ENCODE data around the gene ARSA.
A peak's percentile ranks its signal among the peaks of the same experiment; 100 is the strongest.

Gene ARSA

DNA sequence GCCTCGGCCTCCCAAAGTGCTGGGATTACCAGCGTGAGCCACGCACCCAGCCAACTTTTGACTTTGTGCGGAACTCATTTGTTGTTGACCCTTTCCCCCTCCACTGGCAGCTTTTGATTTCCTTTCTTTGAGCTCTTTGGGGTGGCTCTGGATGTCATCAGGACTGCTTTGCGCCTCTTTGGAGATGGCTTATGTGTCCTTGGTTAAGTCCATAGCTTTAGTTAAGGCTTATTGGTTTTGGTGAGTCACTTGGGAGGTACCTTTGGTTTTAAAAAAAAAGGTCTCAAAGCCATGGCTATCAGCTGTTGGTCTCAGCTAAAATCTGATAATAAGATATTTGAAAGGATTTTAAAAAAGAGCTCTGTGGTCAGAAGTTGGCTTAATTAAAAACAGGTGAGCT lies 5.1 kb upstream of the ARSA start:
- FAIRE-seq (no peak), DNase-seq (ENCODE audit: insufficient read length, low spot score) (no peak)
- TF ChIP-seq SPI1 (IDR thresholded peaks at IDR 0.05; ENCODE audit: low read depth, low read length) (no peak), POLR2A (IDR thresholded peaks at IDR 0.05; ENCODE audit: low read depth, low read length) (no peak), PAX5 (IDR thresholded peaks at IDR 0.05; ENCODE audit: insufficient read depth, low read length, severe bottlenecking) (no peak), POLR2AphosphoS5 (IDR thresholded peaks at IDR 0.05; ENCODE audit: low read depth, low read length) (no peak), TAF1 (IDR thresholded peaks at IDR 0.05; ENCODE audit: low read depth, low read length) (no peak), POU2F2 (IDR thresholded peaks at IDR 0.05; ENCODE audit: low read depth, low read length) (no peak)

DNA sequence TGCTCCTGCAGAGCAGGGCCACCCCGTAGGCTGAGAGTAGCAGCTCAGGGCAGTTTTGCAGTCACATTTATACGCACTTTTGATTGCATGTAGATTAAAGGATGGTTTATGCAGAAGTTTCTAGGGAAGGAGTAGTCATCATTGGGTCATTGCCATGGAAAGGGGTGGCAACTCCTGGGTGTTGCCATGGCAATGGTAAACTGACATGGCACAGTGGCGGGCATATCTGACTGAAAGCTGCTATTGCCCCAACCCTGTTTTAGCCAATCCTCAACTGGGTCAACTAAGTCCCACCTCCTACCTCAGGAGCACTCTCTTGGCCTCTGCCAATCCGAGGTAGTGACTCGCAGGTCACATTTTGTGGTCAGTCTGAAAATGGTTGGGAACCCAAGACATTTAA lies 2.4 kb upstream of the ARSA start:
- no peak for DNase-seq (ENCODE audit: insufficient read length, low spot score)
- TF ChIP-seq POLR2AphosphoS5 (IDR thresholded peaks at IDR 0.05; ENCODE audit: low read depth, low read length) (no peak), POLR2A (IDR thresholded peaks at IDR 0.05; ENCODE audit: low read depth, low read length) (no peak)
- FAIRE-seq, result no peak

DNA sequence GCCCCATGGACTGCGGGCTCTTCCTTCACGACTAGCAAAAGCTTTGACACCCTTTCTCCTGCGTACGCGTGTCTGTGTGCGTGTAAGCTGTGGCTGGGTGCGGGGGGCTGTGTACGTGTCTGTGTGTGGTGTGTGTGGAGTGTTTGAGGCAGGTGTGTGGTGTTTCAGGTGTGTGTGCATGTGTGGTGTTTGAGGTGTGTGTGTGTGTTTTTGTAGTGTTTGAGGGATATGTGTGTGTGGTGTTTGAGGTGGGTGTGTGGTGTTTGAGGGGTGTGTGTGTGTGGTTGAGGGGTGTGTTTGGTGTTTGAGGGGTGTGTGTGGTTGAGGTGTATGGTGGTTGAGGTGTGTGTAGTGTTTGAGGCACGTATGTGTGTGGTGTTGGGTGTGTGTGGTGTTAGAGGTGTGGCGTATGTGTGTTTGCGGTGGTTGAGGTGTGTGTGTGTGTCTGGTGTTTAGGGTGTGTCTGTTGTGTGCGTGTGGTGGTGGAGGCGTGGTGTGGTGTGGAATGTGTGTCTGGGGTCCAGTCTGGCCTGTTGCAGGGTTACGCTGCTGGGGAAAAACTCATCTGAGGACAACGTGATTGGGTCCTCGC lies 687 bp upstream of the ARSA start:
- no peak for TF ChIP-seq POU2F2 (IDR thresholded peaks at IDR 0.05; ENCODE audit: low read depth, low read length)
- no peak for TF ChIP-seq PAX5 (IDR thresholded peaks at IDR 0.05; ENCODE audit: insufficient read depth, low read length, severe bottlenecking)
- no peak for TF ChIP-seq POLR2AphosphoS5 (IDR thresholded peaks at IDR 0.05; ENCODE audit: low read depth, low read length)
- TF ChIP-seq SPI1 (IDR thresholded peaks at IDR 0.05; ENCODE audit: low read depth, low read length), result no peak
- TF ChIP-seq POLR2A (IDR thresholded peaks at IDR 0.05; ENCODE audit: low read depth, low read length), result no peak
- TF ChIP-seq TAF1 (IDR thresholded peaks at IDR 0.05; ENCODE audit: low read depth, low read length), result no peak
- peak; percentile 98 for FAIRE-seq
- DNase-seq (ENCODE audit: insufficient read length, low spot score), result no peak

DNA sequence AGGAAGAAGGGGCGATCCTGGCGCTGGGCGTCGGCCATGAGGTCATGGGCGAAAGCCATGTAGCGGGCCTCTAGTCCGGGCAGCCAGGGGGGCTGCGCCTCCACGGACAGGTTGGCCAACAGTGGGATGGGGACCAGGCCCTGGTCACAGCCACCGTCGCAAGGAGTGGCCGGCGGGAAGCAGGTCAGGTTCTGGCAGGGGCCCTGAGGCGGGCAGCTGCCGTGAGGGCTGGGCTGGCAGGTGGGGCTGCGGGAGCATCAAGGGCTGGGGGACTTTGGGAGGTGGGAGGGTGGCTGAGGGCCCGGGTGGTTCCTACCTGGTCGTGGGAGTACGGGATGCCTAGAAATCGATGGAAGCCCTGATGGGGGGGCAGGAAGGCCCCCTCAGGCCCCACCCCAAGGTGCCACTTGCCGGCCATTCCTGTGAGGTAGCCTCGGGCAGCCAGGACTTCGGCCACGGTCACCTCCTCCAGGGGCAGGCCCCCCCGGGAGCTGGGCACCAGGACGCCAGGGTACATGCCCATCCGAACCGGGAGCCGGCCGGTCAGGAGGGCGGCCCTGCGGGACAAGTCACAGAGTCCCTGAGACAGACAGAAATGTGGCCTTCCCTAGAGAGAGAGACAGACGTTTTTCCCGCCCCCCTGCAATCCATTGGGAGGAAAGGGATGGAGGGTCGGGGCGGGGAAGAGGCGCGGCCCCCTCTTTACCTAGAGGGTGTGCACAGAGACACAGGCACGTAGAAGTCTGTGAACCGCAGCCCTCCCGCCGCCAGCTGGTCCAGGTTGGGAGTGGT lies 906 bp downstream of the ARSA start:
- FAIRE-seq, result no peak
- TF ChIP-seq SPI1 (IDR thresholded peaks at IDR 0.05; ENCODE audit: low read depth, low read length), result no peak
- no peak for TF ChIP-seq TAF1 (IDR thresholded peaks at IDR 0.05; ENCODE audit: low read depth, low read length)
- no peak for TF ChIP-seq PAX5 (IDR thresholded peaks at IDR 0.05; ENCODE audit: insufficient read depth, low read length, severe bottlenecking)
- no peak for TF ChIP-seq POU2F2 (IDR thresholded peaks at IDR 0.05; ENCODE audit: low read depth, low read length)
- TF ChIP-seq POLR2A (IDR thresholded peaks at IDR 0.05; ENCODE audit: low read depth, low read length), result no peak
- TF ChIP-seq POLR2AphosphoS5 (IDR thresholded peaks at IDR 0.05; ENCODE audit: low read depth, low read length), result no peak
- no peak for DNase-seq (ENCODE audit: insufficient read length, low spot score)

DNA sequence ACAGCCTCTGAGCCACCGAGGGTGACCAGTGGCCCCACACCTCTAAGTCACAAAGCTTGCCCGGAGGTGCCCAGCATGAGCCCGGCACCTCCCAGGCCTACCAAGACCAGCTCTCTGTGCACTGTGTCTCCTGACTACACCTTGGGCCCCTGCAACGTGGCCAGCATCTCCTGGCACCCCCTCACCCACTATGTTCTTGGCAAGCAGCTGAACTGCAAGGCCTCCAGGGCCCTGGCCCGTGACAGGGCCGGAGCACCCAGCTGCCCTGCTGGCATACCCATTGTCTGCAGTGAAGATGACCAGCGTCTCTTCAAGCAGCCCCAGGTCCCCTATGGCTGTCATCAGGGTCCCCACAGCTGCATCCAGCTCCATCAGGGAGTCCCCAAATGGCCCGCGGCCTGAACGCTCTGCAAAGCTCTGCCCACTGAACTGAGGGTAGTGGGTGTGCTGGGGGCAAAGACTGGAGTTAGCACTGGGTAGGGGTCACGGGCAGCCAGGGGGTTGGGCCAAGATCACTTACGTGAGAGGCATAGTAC lies 1.6 kb downstream of the ARSA start:
- FAIRE-seq (no peak), DNase-seq (ENCODE audit: insufficient read length, low spot score) (no peak)
- TF ChIP-seq POLR2A (IDR thresholded peaks at IDR 0.05; ENCODE audit: low read depth, low read length), result no peak
- TF ChIP-seq PAX5 (IDR thresholded peaks at IDR 0.05; ENCODE audit: insufficient read depth, low read length, severe bottlenecking), result no peak
- no peak for TF ChIP-seq POU2F2 (IDR thresholded peaks at IDR 0.05; ENCODE audit: low read depth, low read length)
- TF ChIP-seq SPI1 (IDR thresholded peaks at IDR 0.05; ENCODE audit: low read depth, low read length), result no peak
- TF ChIP-seq TAF1 (IDR thresholded peaks at IDR 0.05; ENCODE audit: low read depth, low read length), result no peak
- TF ChIP-seq POLR2AphosphoS5 (IDR thresholded peaks at IDR 0.05; ENCODE audit: low read depth, low read length), result no peak

DNA sequence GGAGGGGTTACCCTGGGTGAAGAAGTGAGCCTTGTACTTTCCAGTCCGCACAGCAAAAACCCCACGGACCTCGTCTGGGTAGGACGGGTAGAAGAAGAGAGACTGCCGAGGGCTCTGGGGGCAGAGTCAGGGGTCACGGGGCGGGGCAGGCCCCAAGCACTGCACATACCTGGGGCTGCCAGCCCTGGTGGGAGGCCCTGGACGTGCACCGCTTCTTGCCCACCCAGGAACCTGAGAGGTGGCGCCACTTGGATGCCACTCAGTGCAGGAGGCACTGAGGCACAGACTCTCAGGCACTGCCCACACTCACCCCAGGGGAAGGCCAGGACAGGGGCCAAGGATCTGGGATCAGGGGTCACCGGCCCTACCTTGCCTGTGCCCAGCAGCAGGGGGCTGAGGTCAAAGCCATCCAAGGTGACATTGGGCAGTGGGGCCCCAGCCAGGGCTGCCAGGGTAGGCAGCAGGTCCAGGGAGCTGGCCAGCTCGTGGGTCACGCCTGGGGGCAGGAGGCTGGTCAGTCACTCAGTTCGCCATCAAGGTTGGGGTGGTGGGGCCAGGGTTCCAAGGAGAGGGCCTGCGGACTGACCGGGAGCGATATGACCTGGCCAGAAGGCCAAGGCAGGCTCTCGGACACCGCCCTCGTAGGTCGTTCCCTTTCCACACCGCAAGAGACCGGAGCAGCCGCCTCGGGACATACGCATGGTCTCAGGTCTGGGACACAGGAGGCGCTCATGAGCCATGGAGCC lies 2.2 kb downstream of the ARSA start:
- DNase-seq (ENCODE audit: insufficient read length, low spot score), result no peak
- no peak for FAIRE-seq

DNA sequence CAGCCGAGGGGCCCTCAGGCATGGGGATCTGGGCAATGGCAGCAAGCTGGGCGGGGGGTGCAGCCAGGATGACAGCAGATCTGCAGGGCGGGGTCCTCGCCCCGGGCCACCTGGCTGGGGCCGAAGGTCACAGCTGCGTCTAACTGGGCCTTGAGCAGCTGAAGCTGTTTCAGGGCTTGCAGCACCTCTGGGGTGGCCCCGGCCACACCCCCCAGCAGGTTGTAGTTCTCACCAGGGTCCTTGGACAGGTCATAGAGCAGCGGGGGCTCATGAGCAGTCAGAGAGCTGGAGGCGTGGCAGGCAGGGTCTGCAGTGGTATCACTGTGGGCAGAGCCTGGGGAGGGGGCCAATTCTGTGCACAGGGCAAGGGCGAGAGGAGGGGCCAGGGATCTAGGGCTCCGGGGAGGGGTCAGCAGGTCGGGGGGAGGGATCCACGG lies 2.8 kb downstream of the ARSA start:
- no peak for FAIRE-seq
- TF ChIP-seq POLR2AphosphoS5 (IDR thresholded peaks at IDR 0.05; ENCODE audit: low read depth, low read length), result no peak
- no peak for TF ChIP-seq PAX5 (IDR thresholded peaks at IDR 0.05; ENCODE audit: insufficient read depth, low read length, severe bottlenecking)
- TF ChIP-seq TAF1 (IDR thresholded peaks at IDR 0.05; ENCODE audit: low read depth, low read length), result no peak
- TF ChIP-seq SPI1 (IDR thresholded peaks at IDR 0.05; ENCODE audit: low read depth, low read length), result no peak
- TF ChIP-seq POLR2A (IDR thresholded peaks at IDR 0.05; ENCODE audit: low read depth, low read length), result no peak
- TF ChIP-seq POU2F2 (IDR thresholded peaks at IDR 0.05; ENCODE audit: low read depth, low read length), result no peak
- DNase-seq (ENCODE audit: insufficient read length, low spot score), result no peak

More for the DNA sequence above, 2.2 kb downstream of the ARSA start:
- TF ChIP-seq SPI1 (IDR thresholded peaks at IDR 0.05; ENCODE audit: low read depth, low read length), result no peak
- TF ChIP-seq TAF1 (IDR thresholded peaks at IDR 0.05; ENCODE audit: low read depth, low read length), result no peak
- no peak for TF ChIP-seq POLR2AphosphoS5 (IDR thresholded peaks at IDR 0.05; ENCODE audit: low read depth, low read length)
- TF ChIP-seq PAX5 (IDR thresholded peaks at IDR 0.05; ENCODE audit: insufficient read depth, low read length, severe bottlenecking), result no peak
- no peak for TF ChIP-seq POU2F2 (IDR thresholded peaks at IDR 0.05; ENCODE audit: low read depth, low read length)
- TF ChIP-seq POLR2A (IDR thresholded peaks at IDR 0.05; ENCODE audit: low read depth, low read length), result no peak

DNA sequence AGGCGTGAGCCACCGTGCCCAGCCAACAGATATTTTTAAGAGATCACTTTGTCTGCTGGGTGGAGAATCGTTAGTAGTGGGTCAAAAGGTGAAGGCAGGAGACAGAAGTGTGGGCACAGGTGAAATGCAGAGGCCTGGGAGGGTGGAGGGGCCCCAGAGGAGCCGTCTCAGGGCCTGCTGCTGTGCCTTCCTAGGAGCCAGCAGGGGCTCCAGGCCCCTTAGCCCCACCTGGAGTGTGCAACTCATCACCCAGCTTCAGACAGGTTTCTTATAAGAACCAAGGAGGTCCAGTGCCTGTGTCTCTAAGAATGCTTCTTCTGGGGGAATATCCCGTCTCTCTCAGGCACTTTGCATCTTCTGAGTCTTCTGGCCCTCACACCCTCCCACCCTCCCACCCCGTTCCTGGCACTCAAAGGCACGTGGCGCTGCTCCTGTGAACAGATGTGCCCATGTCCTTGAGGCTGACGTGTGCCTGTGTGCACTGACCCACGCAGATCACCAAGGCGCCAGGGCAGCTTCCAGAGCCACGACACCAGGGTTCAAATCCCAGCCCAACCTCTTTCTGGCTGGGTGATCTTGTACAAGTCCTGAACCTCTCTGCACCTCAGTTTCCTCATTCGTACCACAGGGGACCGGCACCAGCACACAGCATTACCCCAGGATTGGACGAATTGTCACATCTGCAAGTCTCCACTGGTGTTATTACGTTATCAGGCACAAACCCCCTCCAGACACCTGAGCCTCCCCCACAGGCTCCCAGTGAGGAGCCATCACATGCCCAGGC lies 3.4 kb downstream of the ARSA start:
- FAIRE-seq (no peak), DNase-seq (ENCODE audit: insufficient read length, low spot score) (no peak)
- no peak for TF ChIP-seq POLR2A (IDR thresholded peaks at IDR 0.05; ENCODE audit: low read depth, low read length)

Data from GM12891 (cell line).